Adrenal gland (tissue), 12 donors: Measurements from ENCODE around the gene MBD3L2B. TPM values are rescaled to one million over a fixed set of nuclear protein-coding genes. Genes with fewer than 3 reads are reported as not detected.

Source experiments
- DNase-seq, 7 donors: peaks; one replicate each; pipeline ENCODE4 v3.0.0-alpha.2; 2019 to 2020
- H3K27ac ChIP-seq, 5 donors: fragments of 200-600 bp; sonication (generic) in 4 of 5; 1 replicate in 3 of 5; 2 replicates in 2 of 5; pipeline versions ENCODE4 v1.5.1 to v1.8.0; 2016 to 2020; ENCODE audit warnings: mild to moderate bottlenecking in 1 of 5
- H3K27me3 ChIP-seq: fragments of 200-600 bp; 2 replicates; pipeline ENCODE4 v1.8.0; 2021
- H3K36me3 ChIP-seq, 2 donors: fragments of 200-600 bp; replicated peaks in 1 of 2; 1 replicate in 1 of 2; 2 replicates in 1 of 2; pipeline versions ENCODE4 v1.5.1 to v1.8.0; 2018 to 2022
- H3K4me1 ChIP-seq, 2 donors: fragments of 200-600 bp; replicated peaks in 1 of 2; 1 replicate in 1 of 2; 2 replicates in 1 of 2; pipeline versions ENCODE4 v1.5.1 to v1.8.0; 2018 to 2021
- H3K4me3 ChIP-seq, 4 donors: fragments of 200-600 bp; sonication (generic) in 3 of 4; one replicate each; pipeline ENCODE4 v1.5.1; 2016 to 2018
- H3K9me3 ChIP-seq, 3 donors: fragments of 200-600 bp; sonication (generic) in 1 of 3; replicated peaks in 1 of 3; 1 replicate in 2 of 3; 2 replicates in 1 of 3; pipeline versions ENCODE4 v1.5.1 to v1.8.0; 2016 to 2021
- POLR2A ChIP-seq, 2 donors: fragments of 450-650 bp; IDR thresholded peaks; one replicate each; pipeline ENCODE4 v1.6.1; 2017; ENCODE audit warnings: antibody characterized with exemption in 2 of 2, mild to moderate bottlenecking in 2 of 2, moderate library complexity in 1 of 2
- WGBS, 4 donors: extraction: QIAGEN DNeasy Blood & Tissue Kit in 2 of 4; methylation state at CpG; one replicate each; pipeline versions ENCODE4 v1.1.5 to v1.1.7; 2013 to 2017; 5-methylcytosine and 5-hydroxymethylcytosine counted together
- intact Hi-C, 2 donors: fragments of 100-400 bp; cut with DNase I; formaldehyde crosslinking; loops; one replicate each; pipeline versions ENCODE4 v1.14.1 to v1.15.0; 2022 to 2023
- polyA plus RNA-seq, 3 donors: library from polyadenylated mRNA; stranded (reverse); fragments of 200-250 nt in 2 of 3; fragments of 350-450 nt in 1 of 3; fragmentation: Illumina TruSeq in 1 of 3; extraction: RNeasy Lipid Tissue Mini Kit (QIAGEN cat#74804) in 1 of 3; gene quantifications; one replicate each; pipeline ENCODE4 v1.2.3, GENCODE V29; 2013 to 2014
- total RNA-seq, 9 donors: library from RNA; depleted of rRNA in 4 of 9; stranded (reverse); fragments of >200 nt in 4 of 9; fragments of 120-200 nt in 1 of 9; fragmentation: NEBNext Ultra II Directional in 1 of 9; extraction: Animal tissue kit (Norgen Biotek cat#: 25700) in 1 of 9; gene quantifications; one replicate each; pipeline versions ENCODE4 v1.1.0 to v1.2.4, GENCODE V29; 2013 to 2023
- TF ChIP-seq, protein P1 (sequence below), 6 experiments: fragments of 450-650 bp in 4 of 6; fragments of 200-600 bp in 2 of 6; sonication (generic) in 1 of 6; IDR thresholded peaks; 1 replicate in 5 of 6; 2 replicates in 1 of 6; pipeline versions ENCODE4 v1.5.1 to v1.8.0; 2016 to 2021; ENCODE audit warnings: antibody characterized with exemption in 6 of 6, mild to moderate bottlenecking in 2 of 6, moderate library complexity in 1 of 6
- donor health status: healthy with polysubstance abuse.
- donor health status: Bipolar disorder and iron deficiency.
- donor health status: DM: yes; HTN: yes; CAD: no.
- donor health status: DM: no; HTN: no; CAD: no.
- donor health status: DM: no; HTN: no; CAD: no.
- donor health status: DM: yes; HTN: yes; CAD: no.

Gene MBD3L2B
- total and polyA plus RNA-seq, 12 donors = not detected

GRCh38 chr19:6988257-6988656 lies 33.0 kb downstream of the MBD3L2B start:
- H3K36me3 ChIP-seq = no peaks in the 10 kb centered on the region
- intact Hi-C loops = no loop called here
- 23 to 38% (median 34%) methylated on average over 2 to 3 of the region's 3 CpGs for WGBS, 4 donors

GRCh38 chr19:6987850-6988249 lies 33.4 kb downstream of the MBD3L2B start:
- WGBS, 4 donors = 41 to 51% (median 46%) methylated on average over 4 of the region's 4 CpGs
- Histone ChIP-seq H3K4me1 (no peaks in the 10 kb centered on the region), H3K4me3 (no peak overlapping the region), H3K9me3 (peaks cover 0 to 4% (median 0%) of the 10 kb centered on the region in 3 donors), H3K36me3 (no peaks in the 10 kb centered on the region), H3K27ac (no peak overlapping the region), H3K27me3 (no peaks in the 10 kb centered on the region)
- no peak for DNase-seq
- TF ChIP-seq, protein P1, sequence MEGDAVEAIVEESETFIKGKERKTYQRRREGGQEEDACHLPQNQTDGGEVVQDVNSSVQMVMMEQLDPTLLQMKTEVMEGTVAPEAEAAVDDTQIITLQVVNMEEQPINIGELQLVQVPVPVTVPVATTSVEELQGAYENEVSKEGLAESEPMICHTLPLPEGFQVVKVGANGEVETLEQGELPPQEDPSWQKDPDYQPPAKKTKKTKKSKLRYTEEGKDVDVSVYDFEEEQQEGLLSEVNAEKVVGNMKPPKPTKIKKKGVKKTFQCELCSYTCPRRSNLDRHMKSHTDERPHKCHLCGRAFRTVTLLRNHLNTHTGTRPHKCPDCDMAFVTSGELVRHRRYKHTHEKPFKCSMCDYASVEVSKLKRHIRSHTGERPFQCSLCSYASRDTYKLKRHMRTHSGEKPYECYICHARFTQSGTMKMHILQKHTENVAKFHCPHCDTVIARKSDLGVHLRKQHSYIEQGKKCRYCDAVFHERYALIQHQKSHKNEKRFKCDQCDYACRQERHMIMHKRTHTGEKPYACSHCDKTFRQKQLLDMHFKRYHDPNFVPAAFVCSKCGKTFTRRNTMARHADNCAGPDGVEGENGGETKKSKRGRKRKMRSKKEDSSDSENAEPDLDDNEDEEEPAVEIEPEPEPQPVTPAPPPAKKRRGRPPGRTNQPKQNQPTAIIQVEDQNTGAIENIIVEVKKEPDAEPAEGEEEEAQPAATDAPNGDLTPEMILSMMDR (IDR thresholded peaks at IDR 0.05) = no peak
- no peak for TF ChIP-seq POLR2A (IDR thresholded peaks at IDR 0.05)
- intact Hi-C loops = no loop called here

More at GRCh38 chr19:6988257-6988656, 33.0 kb downstream of the MBD3L2B start:
- H3K9me3 ChIP-seq = peaks cover 0 to 4% (median 0%) of the 10 kb centered on the region in 3 donors
- H3K4me1 ChIP-seq = no peaks in the 10 kb centered on the region
- TF ChIP-seq, protein P1 (IDR thresholded peaks at IDR 0.05) = no peak
- TF ChIP-seq POLR2A (IDR thresholded peaks at IDR 0.05) = no peak
- H3K4me3 ChIP-seq = no peak overlapping the region
- no peak for DNase-seq
- no peak overlapping the region for H3K27ac ChIP-seq
- H3K27me3 ChIP-seq = no peaks in the 10 kb centered on the region

- DNase-seq = no peak
- Histone ChIP-seq H3K9me3 (peaks cover 0 to 4% (median 0%) of the 10 kb centered on the region in 3 donors), H3K36me3 (no peaks in the 10 kb centered on the region), H3K4me3 (no peak overlapping the region), H3K27ac (no peak overlapping the region), H3K27me3 (no peaks in the 10 kb centered on the region), H3K4me1 (no peaks in the 10 kb centered on the region)
- intact Hi-C loops = no loop called here
- TF ChIP-seq, protein P1 (IDR thresholded peaks at IDR 0.05) = no peak
- no peak for TF ChIP-seq POLR2A (IDR thresholded peaks at IDR 0.05)
Observed at GRCh38 chr19:6983448-6983847, 37.8 kb downstream of the MBD3L2B start.

- H3K27me3 ChIP-seq = no peaks in the 10 kb centered on the region
- H3K4me3 ChIP-seq = no peak overlapping the region
- H3K36me3 ChIP-seq = no peaks in the 10 kb centered on the region
- WGBS, 4 donors = 60 to 80% (median 67%) methylated on average over 3 of the region's 3 CpGs
- H3K4me1 ChIP-seq = no peaks in the 10 kb centered on the region
- intact Hi-C loops = no loop called here
- no peak overlapping the region for H3K27ac ChIP-seq
- no peak for DNase-seq
- TF ChIP-seq POLR2A (IDR thresholded peaks at IDR 0.05) = no peak
- TF ChIP-seq, protein P1 (IDR thresholded peaks at IDR 0.05) = no peak
- H3K9me3 ChIP-seq = no peaks in the 10 kb centered on the region
Observed at GRCh38 chr19:6979399-6979798, 41.8 kb downstream of the MBD3L2B start.
